Nephron progenitor cell (in vitro differentiated cells): ENCODE results near the gene CUBN.
A peak's percentile ranks its signal among the peaks of the same experiment; 100 is the strongest.

Source experiments
- DNase-seq: peaks from one replicate; pipeline ENCODE4 v3.0.0; 2021
- H3K27ac Mint-ChIP-seq: 2 replicates; pipeline ENCODE4 v1.8.0; 2021; ENCODE audit warnings: mild to moderate bottlenecking, moderate library complexity, mixed read lengths
- H3K27me3 Mint-ChIP-seq: 2 replicates; pipeline ENCODE4 v1.8.0; 2021; ENCODE audit warnings: mild to moderate bottlenecking, low read depth, mixed read lengths; ENCODE audit not compliant: poor library complexity
- H3K36me3 Mint-ChIP-seq: 2 replicates; pipeline ENCODE4 v1.8.0; 2021; ENCODE audit warnings: low read depth, mixed read lengths
- H3K4me1 Mint-ChIP-seq: 2 replicates; pipeline ENCODE4 v1.8.0; 2021; ENCODE audit warnings: mixed read lengths
- H3K4me3 Mint-ChIP-seq: 2 replicates; pipeline ENCODE4 v1.8.0; 2021; ENCODE audit warnings: mild to moderate bottlenecking, moderate library complexity, mixed read lengths
- H3K9me3 Mint-ChIP-seq: 2 replicates; pipeline ENCODE4 v1.8.0; 2021; ENCODE audit warnings: mild to moderate bottlenecking, moderate library complexity, mixed read lengths
- TF ChIP-seq, protein P1 (sequence below): fragments of 200-600 bp; sonication (generic); IDR thresholded peaks from 2 replicates; pipeline ENCODE4 v1.5.0; 2021; ENCODE audit warnings: antibody characterized with exemption

The CUBN gene

DNA sequence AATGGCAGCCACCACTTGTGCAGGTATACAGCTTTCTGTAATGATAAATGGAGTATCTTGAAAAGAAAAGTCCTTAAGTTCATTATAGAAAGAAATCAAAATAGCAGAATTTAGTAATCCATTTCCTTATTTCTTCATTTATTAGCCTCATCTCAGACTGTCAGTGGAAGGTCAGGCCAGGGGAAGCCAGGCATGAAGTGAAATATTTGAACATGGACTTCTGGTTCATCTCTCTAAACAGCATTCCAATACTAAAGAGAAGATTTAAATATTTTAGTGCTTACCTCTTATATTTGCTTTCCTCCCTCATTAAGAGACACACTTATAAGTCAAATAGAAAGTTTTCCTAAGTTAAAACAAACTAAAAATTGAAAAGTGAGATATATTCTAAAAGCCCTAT is 45.0 kb upstream of the CUBN start:
- no peaks in the 10 kb centered on the region for H3K27me3 Mint-ChIP-seq
- peaks cover 18% of the 10 kb centered on the region for H3K4me1 Mint-ChIP-seq
- TF ChIP-seq, protein P1, sequence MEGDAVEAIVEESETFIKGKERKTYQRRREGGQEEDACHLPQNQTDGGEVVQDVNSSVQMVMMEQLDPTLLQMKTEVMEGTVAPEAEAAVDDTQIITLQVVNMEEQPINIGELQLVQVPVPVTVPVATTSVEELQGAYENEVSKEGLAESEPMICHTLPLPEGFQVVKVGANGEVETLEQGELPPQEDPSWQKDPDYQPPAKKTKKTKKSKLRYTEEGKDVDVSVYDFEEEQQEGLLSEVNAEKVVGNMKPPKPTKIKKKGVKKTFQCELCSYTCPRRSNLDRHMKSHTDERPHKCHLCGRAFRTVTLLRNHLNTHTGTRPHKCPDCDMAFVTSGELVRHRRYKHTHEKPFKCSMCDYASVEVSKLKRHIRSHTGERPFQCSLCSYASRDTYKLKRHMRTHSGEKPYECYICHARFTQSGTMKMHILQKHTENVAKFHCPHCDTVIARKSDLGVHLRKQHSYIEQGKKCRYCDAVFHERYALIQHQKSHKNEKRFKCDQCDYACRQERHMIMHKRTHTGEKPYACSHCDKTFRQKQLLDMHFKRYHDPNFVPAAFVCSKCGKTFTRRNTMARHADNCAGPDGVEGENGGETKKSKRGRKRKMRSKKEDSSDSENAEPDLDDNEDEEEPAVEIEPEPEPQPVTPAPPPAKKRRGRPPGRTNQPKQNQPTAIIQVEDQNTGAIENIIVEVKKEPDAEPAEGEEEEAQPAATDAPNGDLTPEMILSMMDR = no peak
- DNase-seq = no peak
- H3K9me3 Mint-ChIP-seq = no peaks in the 10 kb centered on the region
- H3K36me3 Mint-ChIP-seq = peaks cover 4% of the 10 kb centered on the region
- H3K27ac Mint-ChIP-seq = no peak overlapping the region
- H3K4me3 Mint-ChIP-seq = no peak overlapping the region

DNA sequence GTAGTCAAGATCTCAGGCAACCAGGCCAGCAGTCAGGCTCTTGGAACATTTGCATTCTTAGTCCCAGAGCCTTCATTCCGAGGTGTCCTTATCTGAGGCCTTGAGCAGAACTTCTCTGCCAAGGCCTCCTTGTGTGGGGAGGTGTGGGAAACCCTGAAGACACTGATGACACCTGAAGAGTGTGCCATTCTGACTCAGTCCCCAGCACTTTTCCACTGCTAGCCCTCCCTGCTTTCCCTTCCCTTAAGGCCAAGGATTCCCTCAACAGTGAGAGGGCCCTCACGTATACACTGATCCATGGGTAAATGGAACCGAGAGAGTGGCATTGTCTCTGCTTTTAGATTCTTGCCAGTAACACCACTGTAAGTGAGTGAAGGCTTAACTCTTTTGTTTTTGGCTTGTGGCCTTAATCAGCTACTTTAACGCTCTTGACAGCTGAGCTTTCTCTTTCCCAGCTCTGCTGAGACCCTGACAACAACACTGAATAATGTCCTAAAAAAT is 41.6 kb upstream of the CUBN start:
- no peak for DNase-seq
- Mint-ChIP-seq H3K9me3 (no peaks in the 10 kb centered on the region), H3K27ac (peak overlapping the region; percentile 47), H3K4me1 (peaks cover 11% of the 10 kb centered on the region), H3K36me3 (peaks cover 4% of the 10 kb centered on the region), H3K4me3 (no peak overlapping the region), H3K27me3 (no peaks in the 10 kb centered on the region)
- TF ChIP-seq, protein P1 = no peak

DNA sequence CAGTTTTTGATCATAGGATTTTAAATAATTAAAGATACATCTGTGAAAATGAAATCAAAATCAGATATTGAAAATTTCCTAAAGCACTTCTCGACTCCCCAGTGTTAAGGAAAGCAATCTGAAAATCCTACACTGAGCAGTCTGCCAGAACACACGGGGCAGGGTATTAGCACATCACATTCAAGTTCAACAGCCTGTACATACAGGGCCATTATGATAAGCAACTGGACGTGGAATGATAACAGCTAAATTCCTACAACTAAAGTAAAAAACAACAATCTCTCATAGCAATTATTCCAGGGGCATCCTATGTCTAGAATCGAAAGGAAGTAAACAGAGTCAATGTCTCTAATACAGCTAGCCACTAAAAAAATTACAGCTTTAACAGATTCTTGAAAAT is 40.2 kb upstream of the CUBN start:
- H3K36me3 Mint-ChIP-seq = peaks cover 6% of the 10 kb centered on the region
- H3K4me3 Mint-ChIP-seq = no peak overlapping the region
- TF ChIP-seq, protein P1 = no peak
- no peak for DNase-seq
- H3K27ac Mint-ChIP-seq = no peak overlapping the region
- no peaks in the 10 kb centered on the region for H3K27me3 Mint-ChIP-seq
- H3K4me1 Mint-ChIP-seq = peaks cover 5% of the 10 kb centered on the region
- H3K9me3 Mint-ChIP-seq = peaks cover under 1% of the 10 kb centered on the region

DNA sequence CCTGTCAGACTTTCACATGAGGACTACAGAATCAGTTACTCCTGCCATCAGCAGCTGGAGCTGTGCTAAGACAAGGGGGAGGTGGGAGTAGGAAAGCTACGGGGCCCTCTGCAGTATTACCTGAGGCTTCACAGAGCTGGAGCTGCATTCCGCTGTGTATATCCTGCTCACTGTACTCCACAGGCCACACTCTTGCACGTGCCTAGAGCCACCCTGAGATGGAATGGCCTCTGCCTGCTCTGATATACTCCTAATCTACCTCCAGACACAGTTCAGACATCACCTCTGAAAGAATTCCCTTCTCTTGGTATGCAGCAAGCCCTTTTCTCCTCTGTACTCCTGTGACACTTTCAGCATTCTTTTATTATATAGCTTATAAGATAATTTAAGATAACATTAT is 37.1 kb upstream of the CUBN start:
- H3K36me3 Mint-ChIP-seq = peaks cover 8% of the 10 kb centered on the region
- H3K27ac Mint-ChIP-seq = no peak overlapping the region
- H3K4me1 Mint-ChIP-seq = peaks cover 16% of the 10 kb centered on the region
- DNase-seq = no peak
- peaks cover 14% of the 10 kb centered on the region for H3K9me3 Mint-ChIP-seq
- TF ChIP-seq, protein P1 = no peak
- no peaks in the 10 kb centered on the region for H3K27me3 Mint-ChIP-seq
- H3K4me3 Mint-ChIP-seq = no peak overlapping the region

DNA sequence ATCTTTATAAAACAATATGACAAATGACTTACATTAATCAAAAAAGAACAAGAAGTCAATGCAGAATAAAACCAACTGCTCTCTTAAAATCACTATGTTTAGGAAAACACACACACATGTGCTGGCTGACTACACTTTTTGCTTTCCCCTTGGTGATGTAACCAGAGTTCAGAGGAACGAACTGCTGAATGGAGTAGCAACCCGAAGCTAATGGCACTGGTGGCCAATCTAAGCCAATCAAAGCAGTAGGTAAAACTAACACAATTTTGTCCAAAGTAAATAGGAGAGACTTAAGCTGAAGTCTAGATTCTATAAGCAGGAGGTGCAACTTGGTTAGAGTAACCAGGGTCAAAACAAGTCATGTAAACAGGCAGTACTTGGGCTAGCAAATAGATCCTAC is 33.2 kb upstream of the CUBN start:
- H3K36me3 Mint-ChIP-seq = peaks cover 8% of the 10 kb centered on the region
- peaks cover 15% of the 10 kb centered on the region for H3K4me1 Mint-ChIP-seq
- TF ChIP-seq, protein P1 = no peak
- no peaks in the 10 kb centered on the region for H3K27me3 Mint-ChIP-seq
- H3K27ac Mint-ChIP-seq = peak overlapping the region; percentile 77
- H3K4me3 Mint-ChIP-seq = no peak overlapping the region
- peaks cover 14% of the 10 kb centered on the region for H3K9me3 Mint-ChIP-seq
- no peak for DNase-seq

DNA sequence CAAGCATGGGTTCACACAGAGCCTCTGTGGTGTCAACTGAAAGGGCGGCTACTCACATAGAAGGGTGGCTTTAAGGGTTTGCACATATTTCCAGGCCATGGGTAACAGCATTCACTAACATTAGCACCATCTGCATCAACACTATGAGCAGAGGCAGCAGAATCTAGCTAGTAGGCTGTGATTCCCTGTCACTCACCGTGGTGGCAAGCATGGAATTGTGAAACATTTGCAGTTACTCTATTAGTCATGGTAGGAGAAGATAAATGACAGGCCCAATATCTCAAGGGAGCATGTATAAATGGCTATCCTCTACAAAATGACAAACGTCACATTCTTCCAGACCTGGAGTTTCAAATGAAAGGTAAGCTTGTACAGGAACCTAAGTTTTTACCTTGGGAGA is 32.2 kb upstream of the CUBN start:
- H3K36me3 Mint-ChIP-seq = peaks cover 8% of the 10 kb centered on the region
- H3K27me3 Mint-ChIP-seq = no peaks in the 10 kb centered on the region
- no peak overlapping the region for H3K4me3 Mint-ChIP-seq
- TF ChIP-seq, protein P1 = no peak
- H3K4me1 Mint-ChIP-seq = peaks cover 15% of the 10 kb centered on the region
- no peak overlapping the region for H3K27ac Mint-ChIP-seq
- H3K9me3 Mint-ChIP-seq = peaks cover 14% of the 10 kb centered on the region
- no peak for DNase-seq
